ENCODE measurements around the gene PCAT6.

DNA sequence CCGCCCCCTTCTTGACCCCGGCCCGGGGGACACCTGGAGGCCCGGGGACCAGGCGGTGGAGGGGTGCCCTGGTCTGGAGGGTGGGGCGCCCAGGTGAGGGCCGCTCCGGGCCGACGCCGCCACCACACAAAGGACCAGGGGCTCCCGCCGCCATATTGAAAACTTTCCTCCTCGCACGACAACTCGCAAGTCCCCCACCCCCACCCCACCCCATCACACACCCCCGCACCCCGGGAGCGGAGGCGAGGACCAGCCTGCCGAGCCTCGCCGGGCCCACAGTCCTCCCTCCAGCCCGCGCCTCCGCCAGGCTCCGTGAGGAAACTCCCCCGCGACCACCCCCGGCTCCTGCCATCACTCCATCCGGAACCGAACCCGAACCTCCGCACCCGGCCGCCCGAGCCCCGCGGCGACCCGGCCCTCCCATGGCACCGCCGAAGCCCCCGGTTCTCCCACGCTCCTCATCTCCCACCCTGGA lies 3.3 kb upstream of the PCAT6 start:
- no peak for TF ChIP-seq CTCF (IDR thresholded peaks at IDR 0.05)
- no peak for TF ChIP-seq POLR2A (IDR thresholded peaks at IDR 0.05)
- TF ChIP-seq EP300 (IDR thresholded peaks at IDR 0.05): no peak
